Trophoblast cell (in vitro differentiated cells and primary cell): ENCODE data around the gene GNAL.

Source experiments
- DNase-seq, 2 donors: peaks; one replicate each; pipeline ENCODE4 v3.0.0-alpha.2; 2016
- H2AFZ ChIP-seq: 2 replicates; pipeline ENCODE4 v1.6.1; 2013; ENCODE audit warnings: low read length, moderate library complexity, mild to moderate bottlenecking; ENCODE audit not compliant: insufficient read depth, poor library complexity
- H2AK5ac ChIP-seq: 2 replicates; pipeline ENCODE4 v1.6.1; 2013; ENCODE audit warnings: mild to moderate bottlenecking, low read length
- H2BK120ac ChIP-seq: 2 replicates; pipeline ENCODE4 v1.6.1; 2013; ENCODE audit warnings: low read length, mild to moderate bottlenecking, moderate library complexity; ENCODE audit not compliant: insufficient read depth, poor library complexity
- H2BK12ac ChIP-seq: 2 replicates; pipeline ENCODE4 v1.6.1; 2013; ENCODE audit warnings: mild to moderate bottlenecking, low read length, moderate library complexity
- H2BK5ac ChIP-seq: 2 replicates; pipeline ENCODE4 v1.6.1; 2013; ENCODE audit warnings: low read length, low read depth, moderate library complexity, mild to moderate bottlenecking; ENCODE audit not compliant: poor library complexity
- H3K14ac ChIP-seq: 2 replicates; pipeline ENCODE4 v1.6.1; 2013; ENCODE audit warnings: mild to moderate bottlenecking, low read length
- H3K18ac ChIP-seq: 2 replicates; pipeline ENCODE4 v1.6.1; 2013; ENCODE audit warnings: mild to moderate bottlenecking, low read length
- H3K23ac ChIP-seq: 2 replicates; pipeline ENCODE4 v1.6.1; 2013; ENCODE audit warnings: low read length
- H3K27ac ChIP-seq: 2 replicates; pipeline ENCODE4 v1.5.1; 2013; ENCODE audit warnings: low read depth, mild to moderate bottlenecking, inconsistent platforms, low read length, moderate library complexity
- H3K27me3 ChIP-seq: 2 replicates; pipeline ENCODE4 v1.6.1; 2013; ENCODE audit warnings: inconsistent platforms, mild to moderate bottlenecking, low read length, moderate library complexity; ENCODE audit not compliant: insufficient read depth
- H3K36me3 ChIP-seq, 2 experiments: 1 replicate in 1 of 2; 2 replicates in 1 of 2; pipeline ENCODE4 v1.6.1; 2013; ENCODE audit warnings: low read length in 2 of 2, mild to moderate bottlenecking in 2 of 2, moderate library complexity in 1 of 2; ENCODE audit not compliant: insufficient read depth in 2 of 2, control insufficient read depth in 1 of 2
- H3K4ac ChIP-seq: 2 replicates; pipeline ENCODE4 v1.6.1; 2013; ENCODE audit warnings: low read depth, mild to moderate bottlenecking, low read length, moderate library complexity
- H3K4me1 ChIP-seq, 2 experiments: 1 replicate in 1 of 2; 2 replicates in 1 of 2; pipeline ENCODE4 v1.6.1; 2013; ENCODE audit warnings: low read length in 2 of 2, mild to moderate bottlenecking in 2 of 2, moderate library complexity in 1 of 2; ENCODE audit not compliant: insufficient read depth in 2 of 2, control insufficient read depth in 1 of 2
- H3K4me2 ChIP-seq: 2 replicates; pipeline ENCODE4 v1.6.1; 2013; ENCODE audit warnings: inconsistent platforms, mild to moderate bottlenecking, low read length, moderate library complexity
- H3K4me3 ChIP-seq: 2 replicates; pipeline ENCODE4 v1.5.1; 2013; ENCODE audit warnings: mild to moderate bottlenecking, low read depth, low read length, inconsistent platforms
- H3K79me1 ChIP-seq: one replicate; pipeline ENCODE4 v1.6.1; 2013; ENCODE audit warnings: low read length
- H3K79me2 ChIP-seq: 2 replicates; pipeline ENCODE4 v1.6.1; 2013; ENCODE audit warnings: low read length, mild to moderate bottlenecking; ENCODE audit not compliant: control insufficient read depth, insufficient read depth, poor library complexity
- H3K9ac ChIP-seq: 2 replicates; pipeline ENCODE4 v1.6.1; 2013; ENCODE audit warnings: mild to moderate bottlenecking, low read length
- H3K9me3 ChIP-seq: 2 replicates; pipeline ENCODE4 v1.6.1; 2013; ENCODE audit warnings: low read depth, mild to moderate bottlenecking, control low read depth, inconsistent platforms, low read length; ENCODE audit not compliant: insufficient read depth
- H4K12ac ChIP-seq: 2 replicates; pipeline ENCODE4 v1.6.1; 2013; ENCODE audit warnings: low read depth, mild to moderate bottlenecking, low read length, moderate library complexity
- H4K8ac ChIP-seq: 2 replicates; pipeline ENCODE4 v1.6.1; 2013; ENCODE audit warnings: low read depth, mild to moderate bottlenecking, low read length, moderate library complexity
- H4K91ac ChIP-seq: one replicate; pipeline ENCODE4 v1.6.1; 2013; ENCODE audit warnings: low read depth, mild to moderate bottlenecking, low read length, moderate library complexity
- WGBS: extraction: QIAGEN DNeasy Blood & Tissue Kit; methylation state at CpG from one replicate; pipeline ENCODE4 v1.1.7; 2013; ENCODE audit warnings: missing lambda C conversion rate; ENCODE audit not compliant: insufficient read length, insufficient coverage; ENCODE audit errors: extremely low coverage; 5-methylcytosine and 5-hydroxymethylcytosine counted together

The GNAL gene

GRCh38 chr18:11819938-11820337 is 130.9 kb downstream of the GNAL start:
- H3K4ac ChIP-seq = no peak overlapping the region
- H3K79me1 ChIP-seq = no peaks in the 10 kb centered on the region

GRCh38 chr18:11820697-11821096 is 131.6 kb downstream of the GNAL start:
- no peak overlapping the region for H4K12ac ChIP-seq
- no peaks in the 10 kb centered on the region for H3K36me3 ChIP-seq
- H3K27me3 ChIP-seq = no peaks in the 10 kb centered on the region
- H3K9ac ChIP-seq = no peak overlapping the region
- H3K4me2 ChIP-seq = no peak overlapping the region
- no peak overlapping the region for H2AFZ ChIP-seq
- no peak overlapping the region for H2AK5ac ChIP-seq
- H3K27ac ChIP-seq = no peak overlapping the region
- H4K91ac ChIP-seq = no peak overlapping the region
- no peaks in the 10 kb centered on the region for H3K79me2 ChIP-seq
- no peak overlapping the region for H4K8ac ChIP-seq
- H3K4me3 ChIP-seq = no peak overlapping the region
- no peak overlapping the region for H2BK5ac ChIP-seq
- no peaks in the 10 kb centered on the region for H3K4me1 ChIP-seq
- no peak overlapping the region for H2BK120ac ChIP-seq
- WGBS = no CpG with 5 or more reads among the region's 2 CpGs
- H3K79me1 ChIP-seq = no peaks in the 10 kb centered on the region
- no peak overlapping the region for H3K4ac ChIP-seq
- no peak overlapping the region for H2BK12ac ChIP-seq
- no peaks in the 10 kb centered on the region for H3K9me3 ChIP-seq
- H3K18ac ChIP-seq = no peak overlapping the region
- DNase-seq = no peak
- no peak overlapping the region for H3K14ac ChIP-seq
- no peak overlapping the region for H3K23ac ChIP-seq

More at GRCh38 chr18:11819938-11820337, 130.9 kb downstream of the GNAL start:
- no peaks in the 10 kb centered on the region for H3K4me1 ChIP-seq
- no peaks in the 10 kb centered on the region for H3K36me3 ChIP-seq
- no peak overlapping the region for H3K14ac ChIP-seq
- no peaks in the 10 kb centered on the region for H3K79me2 ChIP-seq
- H2AFZ ChIP-seq = no peak overlapping the region
- no peak overlapping the region for H4K91ac ChIP-seq
- WGBS = no CpG with 5 or more reads among the region's 2 CpGs
- H3K4me3 ChIP-seq = no peak overlapping the region
- H3K27ac ChIP-seq = no peak overlapping the region
- no peak overlapping the region for H2AK5ac ChIP-seq
- H3K18ac ChIP-seq = no peak overlapping the region
- no peaks in the 10 kb centered on the region for H3K9me3 ChIP-seq
- no peak overlapping the region for H3K9ac ChIP-seq
- no peak overlapping the region for H2BK120ac ChIP-seq
- H2BK5ac ChIP-seq = no peak overlapping the region
- H3K23ac ChIP-seq = no peak overlapping the region
- H3K4me2 ChIP-seq = no peak overlapping the region
- no peak overlapping the region for H4K12ac ChIP-seq
- no peak for DNase-seq
- no peak overlapping the region for H4K8ac ChIP-seq
- H2BK12ac ChIP-seq = no peak overlapping the region
- H3K27me3 ChIP-seq = no peaks in the 10 kb centered on the region

GRCh38 chr18:11821208-11821607 is 132.1 kb downstream of the GNAL start:
- H2AK5ac ChIP-seq = no peak overlapping the region
- no peak overlapping the region for H3K4ac ChIP-seq
- H4K91ac ChIP-seq = no peak overlapping the region
- no peak overlapping the region for H3K14ac ChIP-seq
- no peaks in the 10 kb centered on the region for H3K27me3 ChIP-seq
- WGBS = no CpG with 5 or more reads among the region's 7 CpGs
- no peaks in the 10 kb centered on the region for H3K79me1 ChIP-seq
- H2BK5ac ChIP-seq = no peak overlapping the region
- no peaks in the 10 kb centered on the region for H3K36me3 ChIP-seq
- H2BK120ac ChIP-seq = no peak overlapping the region
- no peak overlapping the region for H3K4me3 ChIP-seq
- no peak overlapping the region for H3K23ac ChIP-seq
- no peak overlapping the region for H3K4me2 ChIP-seq
- no peak overlapping the region for H3K9ac ChIP-seq
- H2AFZ ChIP-seq = no peak overlapping the region
- H3K4me1 ChIP-seq = no peaks in the 10 kb centered on the region
- H4K8ac ChIP-seq = no peak overlapping the region
- H4K12ac ChIP-seq = no peak overlapping the region
- no peak overlapping the region for H3K27ac ChIP-seq
- no peaks in the 10 kb centered on the region for H3K79me2 ChIP-seq
- H3K9me3 ChIP-seq = no peaks in the 10 kb centered on the region
- no peak for DNase-seq
- H2BK12ac ChIP-seq = no peak overlapping the region
- no peak overlapping the region for H3K18ac ChIP-seq

DNA sequence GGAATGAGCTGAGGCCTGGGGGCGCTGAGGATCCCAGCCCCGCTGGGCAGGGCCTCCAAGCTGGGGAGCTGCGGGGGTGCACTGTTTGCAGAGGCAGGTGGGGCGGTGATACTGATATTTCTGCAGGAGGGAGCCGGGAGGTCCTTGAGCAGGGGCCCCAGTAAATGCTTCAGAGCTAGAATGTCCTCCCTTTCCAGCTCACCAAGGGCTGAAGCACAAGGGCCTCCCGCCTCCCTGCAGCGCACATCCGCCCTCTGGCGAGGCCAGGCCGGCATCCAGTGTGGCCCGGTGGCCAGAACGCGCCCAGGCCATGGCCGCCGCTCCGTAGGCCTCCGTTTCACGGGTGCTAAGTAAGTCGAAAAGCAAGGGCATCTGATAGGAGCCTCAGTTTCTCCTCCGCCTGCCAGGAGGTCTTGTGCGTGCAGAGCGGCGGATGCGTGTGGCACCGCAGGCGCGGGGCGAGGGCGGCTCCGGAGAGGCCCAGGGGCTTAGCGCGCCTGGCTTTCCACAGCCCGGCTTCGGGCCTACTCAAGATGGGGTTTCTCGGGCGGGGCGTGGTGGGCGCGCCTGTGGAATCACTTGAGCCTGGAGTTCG is 132.7 kb downstream of the GNAL start:
- Histone ChIP-seq H3K4me1 (no peaks in the 10 kb centered on the region), H3K9ac (no peak overlapping the region), H3K14ac (no peak overlapping the region), H4K12ac (no peak overlapping the region), H3K4me3 (no peak overlapping the region), H2AK5ac (no peak overlapping the region), H2BK120ac (no peak overlapping the region), H3K27ac (no peak overlapping the region), H3K23ac (no peak overlapping the region), H3K18ac (no peak overlapping the region), H2BK5ac (no peak overlapping the region), H3K79me1 (no peaks in the 10 kb centered on the region), H4K8ac (no peak overlapping the region), H3K79me2 (no peaks in the 10 kb centered on the region), H3K27me3 (no peaks in the 10 kb centered on the region), H2BK12ac (no peak overlapping the region), H3K4ac (no peak overlapping the region), H3K4me2 (no peak overlapping the region), H3K9me3 (no peaks in the 10 kb centered on the region), H3K36me3 (no peaks in the 10 kb centered on the region), H2AFZ (no peak overlapping the region), H4K91ac (no peak overlapping the region)
- no CpG with 5 or more reads among the region's 40 CpGs for WGBS
- DNase-seq = no peak
